Pons (tissue), 1 donor: ENCODE results near the gene RASSF8.
A peak's percentile ranks its signal among the peaks of the same experiment; 100 is the strongest.

ENCODE experiments used
- DNase-seq: peaks from one replicate; pipeline ENCODE4 v3.0.0-alpha.2; 2016; ENCODE audit warnings: low spot score

The RASSF8 gene

DNA sequence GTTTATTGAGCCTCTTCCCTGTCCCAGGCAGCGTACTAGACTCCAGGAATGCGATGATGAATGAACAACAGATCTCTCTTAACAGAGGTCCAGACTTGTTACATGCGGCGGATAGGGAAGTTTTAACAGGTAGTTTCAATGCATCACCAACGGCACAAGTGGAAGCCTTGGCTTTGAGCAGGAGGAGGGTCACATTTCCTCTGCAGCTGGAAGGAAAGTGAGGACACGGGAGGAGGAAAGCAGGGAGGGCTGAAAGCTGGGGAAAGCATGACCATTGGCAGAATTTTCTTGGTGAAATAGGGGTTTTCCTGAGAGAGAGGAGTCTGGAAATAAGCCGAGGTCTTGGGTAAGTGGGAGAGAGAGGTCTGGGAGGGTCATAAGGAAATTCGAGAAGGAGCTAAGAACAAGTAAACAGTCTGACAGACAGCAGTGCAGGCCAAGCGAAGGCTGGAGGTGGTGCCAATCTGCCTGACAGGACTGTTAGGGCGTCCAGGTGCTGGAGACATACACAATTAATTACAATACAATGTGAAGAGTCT, 150.9 kb downstream of the RASSF8 start:
- no peak for DNase-seq

DNA sequence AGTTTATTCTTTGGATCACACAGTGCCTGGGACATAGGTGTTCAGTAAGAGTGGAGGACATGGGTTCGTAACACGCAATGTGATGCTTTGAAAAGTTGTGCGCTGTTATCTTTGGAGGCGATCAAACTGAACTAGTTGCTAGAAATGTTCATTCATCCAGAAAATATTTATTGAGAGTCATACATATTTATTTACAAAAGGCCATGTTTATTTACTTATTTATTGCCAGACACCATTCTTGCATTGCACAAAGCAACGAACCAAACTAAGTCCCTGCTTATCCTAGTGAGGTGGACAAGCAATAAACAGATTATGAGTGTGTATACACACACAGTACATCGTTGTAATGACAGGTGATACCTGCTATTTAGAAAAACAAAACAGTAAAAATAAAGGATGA, 153.8 kb downstream of the RASSF8 start:
- DNase-seq = no peak

- DNase-seq = no peak
Measured at GRCh38 chr12:26112703-26113147, 154.2 kb downstream of the RASSF8 start.

DNA sequence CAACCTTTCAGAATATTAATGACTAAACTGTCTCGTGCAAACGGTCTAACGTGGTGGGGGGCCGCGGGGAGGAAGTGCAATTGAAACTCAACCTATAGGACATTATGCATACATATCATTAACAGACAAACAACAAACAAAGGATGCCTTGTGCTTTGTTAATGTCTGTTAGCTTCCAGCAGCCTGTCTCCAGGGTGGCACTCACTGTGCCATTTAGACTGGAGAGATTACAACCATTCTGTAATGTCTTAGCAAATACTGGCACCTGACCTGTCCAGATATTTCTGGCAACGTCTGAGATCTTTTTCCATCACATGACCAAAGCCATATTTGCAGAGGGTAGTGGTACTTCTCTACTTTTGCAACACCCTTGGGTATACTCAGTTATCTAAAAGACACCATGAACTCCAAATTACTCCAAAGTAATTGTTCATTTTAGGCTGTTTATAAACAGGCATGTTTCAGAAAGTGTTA, 154.7 kb downstream of the RASSF8 start:
- peak; percentile 85 for DNase-seq

- peak; percentile 84 for DNase-seq
Measured at GRCh38 chr12:26113853-26114719, 155.6 kb downstream of the RASSF8 start.

DNA sequence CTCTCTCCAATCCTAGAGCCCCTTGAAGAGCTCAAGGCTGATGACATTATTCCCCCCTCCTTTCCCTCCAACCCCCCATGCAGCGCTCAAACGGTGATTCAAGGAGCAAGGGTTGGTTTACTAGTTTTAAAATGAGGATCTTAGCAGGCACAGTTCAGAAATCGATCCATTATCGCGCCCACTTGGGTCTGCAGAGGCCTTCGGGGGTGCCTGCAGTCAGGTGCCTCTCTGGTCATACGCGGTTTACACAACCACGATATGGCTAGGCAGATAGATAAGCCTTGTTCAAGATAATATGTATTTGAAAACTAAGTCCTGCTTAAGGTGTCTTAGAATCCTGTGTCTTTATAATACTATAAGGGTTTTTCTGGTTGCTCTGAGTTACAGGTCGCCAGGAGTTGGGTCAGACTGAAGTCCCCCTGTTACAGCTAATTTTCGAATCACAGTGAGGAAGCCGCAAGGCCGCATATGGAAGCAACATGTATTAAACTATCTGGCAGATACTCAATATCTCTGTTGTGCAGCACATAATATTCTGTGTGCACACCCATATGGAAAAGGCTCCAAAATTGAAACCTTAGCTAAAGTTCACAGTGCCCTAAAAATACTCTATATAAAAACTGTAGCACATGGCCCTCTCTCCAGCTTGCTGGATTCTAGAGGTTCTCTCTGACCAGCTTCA, 156.4 kb downstream of the RASSF8 start:
- no peak for DNase-seq

DNA sequence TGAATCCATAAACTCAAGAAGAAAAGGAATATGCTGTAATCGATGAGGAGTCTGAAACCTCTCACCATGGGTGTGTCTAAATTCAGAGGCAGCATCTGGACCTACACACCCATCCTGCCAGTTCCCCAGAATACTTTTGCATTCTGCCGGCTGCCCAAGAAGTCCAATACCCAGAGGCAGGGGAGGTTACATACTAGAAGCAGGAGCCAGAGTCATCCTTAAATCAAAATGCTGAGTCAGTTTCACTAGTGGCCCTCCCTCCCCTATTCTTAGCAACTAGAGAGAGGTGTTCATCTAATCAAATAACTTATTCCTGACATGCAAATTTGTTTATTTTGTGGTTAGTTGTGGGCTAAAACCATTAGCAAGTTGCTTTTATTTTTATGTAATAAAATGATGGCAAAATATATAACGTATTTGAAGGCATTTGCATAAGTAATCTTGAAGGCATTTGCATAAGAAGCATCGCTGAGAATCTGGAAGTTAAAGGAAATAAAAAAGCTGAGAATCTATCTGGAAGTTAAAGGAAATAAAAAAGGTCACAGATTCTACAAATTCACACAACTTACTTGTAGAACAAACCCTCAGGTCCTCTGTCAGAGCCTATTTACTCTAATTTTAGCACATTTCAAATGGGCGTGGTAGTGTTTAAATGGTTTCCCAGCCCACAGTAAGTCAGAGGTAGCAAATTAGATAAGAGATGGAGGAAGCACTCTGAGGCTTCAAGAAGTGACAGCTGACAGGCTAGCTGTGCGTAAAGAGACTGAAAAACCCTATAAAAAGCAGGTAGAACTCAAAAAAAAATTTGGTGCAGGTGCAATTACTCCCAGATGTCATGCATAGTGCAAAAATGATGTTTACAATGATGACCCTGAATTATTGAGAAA, 158.6 kb downstream of the RASSF8 start:
- peak; percentile 69 for DNase-seq

GRCh38 chr12:26118308-26118707, 159.8 kb downstream of the RASSF8 start:
- peak; percentile 60 for DNase-seq

- DNase-seq = peak; percentile 96
Measured at GRCh38 chr12:26119391-26119989, 161.0 kb downstream of the RASSF8 start.

- peak; percentile 81 for DNase-seq
Measured at GRCh38 chr12:26120561-26121274, 162.2 kb downstream of the RASSF8 start.

GRCh38 chr12:26121323-26122060, 163.0 kb downstream of the RASSF8 start:
- peak; percentile 73 for DNase-seq

- DNase-seq = no peak
Measured at GRCh38 chr12:26122061-26122680, 163.7 kb downstream of the RASSF8 start.

DNA sequence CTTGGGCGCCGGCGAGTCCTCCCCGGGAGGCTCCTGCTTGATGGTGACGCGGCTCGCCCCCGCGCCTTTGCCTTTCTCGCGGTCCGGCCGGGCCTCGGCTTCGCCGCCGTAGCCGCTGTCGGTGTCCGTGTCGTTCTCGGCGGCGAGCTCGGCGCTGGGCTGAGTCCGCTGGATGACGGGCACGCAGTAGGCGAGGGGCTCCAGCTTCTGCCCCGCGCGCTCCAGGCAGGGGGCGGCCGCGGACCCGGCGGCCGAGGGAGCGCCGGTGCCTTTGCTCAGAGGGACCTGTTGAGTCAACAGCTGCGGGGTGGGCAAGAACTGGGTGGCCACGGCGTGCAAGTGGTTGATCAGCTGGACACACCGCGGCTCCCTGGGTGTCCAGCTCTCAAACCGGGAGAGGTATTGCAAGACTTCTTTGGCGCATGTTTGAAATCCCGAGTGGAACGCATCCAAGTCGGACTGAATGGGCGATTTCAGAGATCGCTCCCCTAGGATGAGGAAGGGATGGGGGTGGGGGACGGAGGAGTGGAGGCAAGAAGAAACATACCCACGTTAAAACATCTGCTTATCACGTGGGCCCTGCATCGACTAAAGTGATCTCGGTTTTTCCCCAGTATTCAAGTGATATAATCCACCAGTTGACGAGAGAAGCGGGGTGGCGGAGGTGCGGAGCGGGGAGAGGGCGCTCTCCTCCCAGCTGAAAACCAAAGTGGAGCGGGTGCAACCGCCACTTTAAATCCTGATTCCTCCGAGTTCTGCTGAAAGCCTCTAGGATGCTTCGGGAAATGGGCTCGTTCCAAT, 164.4 kb downstream of the RASSF8 start:
- DNase-seq = no peak

GRCh38 chr12:26123482-26123980, 165.0 kb downstream of the RASSF8 start:
- peak; percentile 88 for DNase-seq

- peak; percentile 88 for DNase-seq
Measured at GRCh38 chr12:26124446-26125399, 166.2 kb downstream of the RASSF8 start, which contains the start of gene BHLHE41. TSS of gene BHLHE41 (minus strand) at chr12:26125037. CDS start at chr12:26124779, 258 bp downstream.

DNA sequence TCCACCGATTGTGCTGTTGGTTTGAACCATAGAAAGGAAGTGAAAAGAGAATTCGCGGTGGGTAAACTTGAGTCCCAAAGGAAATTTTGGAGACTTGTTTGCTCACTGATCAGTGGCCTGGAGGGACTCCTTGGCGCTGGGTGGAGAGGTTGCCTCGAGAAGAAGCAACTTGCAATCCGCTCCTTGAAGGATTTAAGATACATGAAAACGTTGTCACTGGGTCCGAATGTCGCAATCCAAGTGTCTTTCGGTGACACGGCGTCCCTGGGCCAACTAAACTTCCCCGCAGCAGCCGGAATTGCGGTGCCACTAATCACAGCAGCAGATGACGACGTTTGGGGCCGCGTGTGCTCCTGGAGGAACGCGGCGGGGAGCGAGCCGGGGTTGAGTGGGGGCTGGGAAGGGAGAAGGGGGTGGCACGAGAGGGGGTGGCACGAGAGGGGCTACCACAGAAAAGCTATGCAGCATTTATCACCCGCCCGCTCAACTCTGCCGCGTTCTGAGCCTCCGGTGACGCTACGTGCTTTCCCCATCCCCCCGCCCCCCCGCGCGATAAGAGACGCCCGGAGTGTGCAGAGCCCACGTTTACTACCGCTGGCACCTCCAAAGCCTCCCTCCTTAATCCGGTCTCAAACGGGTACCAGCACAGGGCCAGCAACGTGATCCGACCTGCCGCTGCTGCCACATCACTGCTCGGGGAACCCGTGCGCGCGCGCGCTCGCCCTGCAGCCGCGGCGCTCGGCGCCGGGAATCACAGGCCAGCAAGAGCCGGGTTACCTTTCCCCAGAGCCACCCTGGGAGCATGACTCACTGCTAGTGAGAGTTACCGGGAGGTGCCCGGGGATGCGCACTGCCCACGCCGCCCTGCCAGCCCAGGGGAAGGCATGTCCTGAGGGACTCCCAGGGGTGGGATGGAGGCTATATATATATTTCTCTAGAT, 167.2 kb downstream of the RASSF8 start:
- DNase-seq = peak; percentile 75
